ENCODE measurements around the gene MDP1.

The MDP1 gene

GRCh38 chr14:24179961-24180796 lies 35.7 kb downstream of the MDP1 start:
- DNase-seq = no peak

- DNase-seq = no peak
These were observed 36.4 kb downstream of the MDP1 start for GRCh38 chr14:24179294-24179960.

DNA sequence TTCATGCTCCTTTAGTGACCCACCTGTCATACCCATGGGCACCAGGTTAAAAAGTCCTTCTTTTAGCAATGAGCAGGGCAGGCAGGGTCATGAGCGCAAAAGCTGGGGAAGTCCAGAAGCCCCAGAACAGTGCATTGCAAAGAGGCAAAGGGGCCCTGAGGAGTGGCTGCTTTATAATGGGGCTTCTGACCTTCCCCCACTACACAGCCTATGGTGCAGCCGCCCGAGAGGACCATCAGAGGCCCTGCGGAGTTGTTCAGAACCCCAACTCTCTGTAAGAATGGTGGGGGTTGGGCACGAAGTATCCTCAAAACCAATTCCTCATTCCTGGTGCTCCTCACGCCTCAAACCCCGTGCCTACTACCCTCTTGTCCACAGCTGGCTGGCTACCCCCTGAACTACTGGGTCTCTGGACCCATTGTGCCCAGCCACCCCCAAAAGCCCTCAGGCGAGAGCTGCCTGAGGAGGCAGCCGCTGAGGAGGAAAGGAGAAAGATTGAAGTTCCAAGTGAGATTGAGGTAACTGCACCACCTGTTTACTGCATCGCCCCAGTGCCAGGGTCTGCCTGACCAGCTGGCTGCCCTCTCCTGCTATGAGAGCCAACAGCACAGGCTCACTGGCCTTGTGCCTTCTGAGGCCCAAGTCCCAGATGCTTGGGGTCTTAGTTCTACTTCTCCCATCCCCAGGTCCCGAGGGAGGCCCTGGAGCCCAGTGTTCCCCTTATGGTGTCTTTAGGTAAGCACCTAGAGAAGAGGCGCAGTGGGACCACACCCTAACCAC lies 37.3 kb downstream of the MDP1 start:
- DNase-seq = no peak

DNA sequence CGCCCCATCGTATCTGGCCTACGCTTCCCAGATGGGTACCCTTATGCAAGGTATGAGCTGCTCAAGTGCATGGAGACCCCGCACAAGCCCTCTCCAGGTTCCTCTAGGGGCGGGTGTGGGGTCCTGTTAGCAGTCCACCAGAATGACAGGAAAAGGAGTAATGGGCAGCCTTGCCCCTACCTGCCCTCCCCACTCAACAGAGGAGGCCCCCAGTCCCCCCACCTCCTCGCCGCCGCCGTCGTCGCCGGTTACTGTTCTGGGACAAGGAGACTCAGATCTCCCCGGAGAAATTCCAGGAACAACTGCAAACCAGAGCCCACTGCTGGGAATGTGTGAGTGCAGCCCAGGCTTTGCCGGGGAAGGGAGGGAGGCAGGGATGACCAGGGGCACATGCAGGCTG lies 38.0 kb downstream of the MDP1 start:
- no peak for DNase-seq

- DNase-seq = no peak
These were observed 38.6 kb downstream of the MDP1 start for GRCh38 chr14:24177041-24177825.

GRCh38 chr14:24176599-24176998 lies 39.3 kb downstream of the MDP1 start:
- DNase-seq = no peak

DNA sequence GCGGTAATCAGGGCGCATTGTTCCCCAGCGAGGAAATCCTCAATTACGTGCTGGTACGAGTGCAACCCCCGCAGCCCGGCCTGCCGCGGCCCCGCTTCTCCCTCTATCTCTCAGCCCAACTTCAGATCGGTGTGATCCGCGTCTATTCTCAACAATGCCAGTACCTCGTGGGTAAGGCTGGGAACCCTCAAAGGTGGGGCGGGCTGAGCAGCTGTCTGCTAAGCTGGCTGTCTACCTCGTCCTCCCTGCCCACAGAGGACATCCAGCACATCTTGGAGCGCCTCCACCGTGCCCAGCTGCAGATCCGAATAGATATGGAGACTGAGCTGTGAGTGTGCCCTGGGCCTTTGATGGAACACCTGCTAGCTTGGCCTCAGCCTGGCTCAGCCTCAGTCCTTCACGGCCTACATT lies 43.0 kb downstream of the MDP1 start:
- no peak for DNase-seq

GRCh38 chr14:24172261-24172860 lies 43.5 kb downstream of the MDP1 start:
- no peak for DNase-seq

- peak; percentile 99 for DNase-seq
These were observed 44.2 kb downstream of the MDP1 start, which contains the start of gene REC8 for GRCh38 chr14:24171422-24172260. REC8 (plus strand) TSS chr14:24172080; CDS start chr14:24172553, 473 bp downstream.

GRCh38 chr14:24167469-24168114 lies 48.3 kb downstream of the MDP1 start:
- DNase-seq = no peak

DNA sequence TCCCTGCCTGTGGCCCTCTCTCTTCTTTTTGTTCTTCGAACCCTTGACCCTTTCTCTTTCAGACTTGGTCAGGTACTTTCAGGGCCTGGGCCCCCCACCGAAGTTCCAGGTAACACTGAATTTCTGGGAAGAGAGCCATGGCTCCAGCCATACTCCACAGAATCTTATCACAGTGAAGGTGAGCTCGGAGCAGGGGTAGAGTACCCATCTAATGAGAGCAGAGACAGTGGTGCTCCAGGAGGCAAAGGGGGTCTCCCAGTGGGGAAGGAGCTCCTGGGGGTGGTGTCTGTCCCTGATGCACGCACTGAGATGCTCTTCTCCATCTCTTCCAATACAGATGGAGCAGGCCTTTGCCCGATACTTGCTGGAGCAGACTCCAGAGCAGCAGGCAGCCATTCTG lies 50.1 kb downstream of the MDP1 start:
- no peak for DNase-seq

DNA sequence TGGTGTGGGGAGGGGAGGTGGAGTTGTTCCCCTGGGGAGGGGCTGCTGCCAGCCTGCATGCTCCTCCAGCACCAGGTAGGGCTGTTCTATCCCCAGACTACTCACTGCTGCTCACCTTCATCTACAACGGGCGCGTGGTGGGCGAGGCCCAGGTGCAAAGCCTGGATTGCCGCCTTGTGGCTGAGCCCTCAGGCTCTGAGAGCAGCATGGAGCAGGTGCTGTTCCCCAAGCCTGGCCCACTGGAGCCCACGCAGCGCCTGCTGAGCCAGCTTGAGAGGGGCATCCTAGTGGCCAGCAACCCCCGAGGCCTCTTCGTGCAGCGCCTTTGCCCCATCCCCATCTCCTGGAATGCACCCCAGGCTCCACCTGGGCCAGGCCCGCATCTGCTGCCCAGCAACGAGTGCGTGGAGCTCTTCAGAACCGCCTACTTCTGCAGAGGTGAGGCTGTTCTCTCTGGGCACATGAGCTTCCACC lies 51.3 kb downstream of the MDP1 start:
- no peak for DNase-seq

Data from eye (tissue), 1 donor.